AG04449 (cell line): Measurements from ENCODE around the gene KCNMA1.
A peak's percentile ranks its signal among the peaks of the same experiment; 100 is the strongest.

Source experiments
- CTCF ChIA-PET: fragments of 350-600 bp; formaldehyde crosslinking; extraction: SDS; loops from one replicate; lab custom pipeline; 2021; ENCODE audit warnings: antibody characterized with exemption; lab: Yijun Ruan, JAX
- POLR2A ChIA-PET: fragments of 400-600, 350-600 bp; formaldehyde crosslinking; extraction: SDS; loops from one replicate; lab custom pipeline; 2020; ENCODE audit warnings: antibody characterized with exemption, inconsistent platforms; lab: Yijun Ruan, JAX
- DNase-seq: peaks from one replicate; pipeline ENCODE4 v3.0.0-alpha.2; 2010; ENCODE audit warnings: low read depth, low spot score
- H3K4me3 ChIP-seq: 2 replicates; pipeline ENCODE4 v1.5.1; 2011; ENCODE audit warnings: low read depth, mild to moderate bottlenecking, control low read depth, low read length
- CTCF ChIP-seq: IDR thresholded peaks from one replicate; pipeline ENCODE4 v1.5.1; 2011; ENCODE audit warnings: mild to moderate bottlenecking, moderate library complexity, low read length, control low read depth, inconsistent platforms; ENCODE audit not compliant: insufficient read depth; ENCODE audit errors: missing control alignments

KCNMA1 gene

GRCh38 chr10:77230194-77230593 lies 407.4 kb downstream of the KCNMA1 start:
- DNase-seq, result peak; percentile 36
- no peak for TF ChIP-seq CTCF
- POLR2A ChIA-PET, result interaction anchor here (1.0 kb wide), 1 partner anchor 22 kb away, joined by 3 read pairs; no protein-coding TSS in a partner anchor
- CTCF ChIA-PET, result interaction anchor here (0.9 to 1.8 kb wide), 6 partner anchors 11 to 64 kb away, joined by 3 to 10 read pairs (median 4); no protein-coding TSS in a partner anchor
- H3K4me3 ChIP-seq, result no peak overlapping the region

GRCh38 chr10:77229704-77230103 lies 407.9 kb downstream of the KCNMA1 start:
- no peak overlapping the region for H3K4me3 ChIP-seq
- ChIA-PET POLR2A (no interaction called here), CTCF (interaction anchor here (0.6 to 0.9 kb wide), 3 partner anchors 9 to 55 kb away, joined by 3 read pairs; no protein-coding TSS in a partner anchor)
- DNase-seq, result no peak
- no peak for TF ChIP-seq CTCF

- no peak for TF ChIP-seq CTCF
- no peak for DNase-seq
- CTCF ChIA-PET, result no interaction called here
- no peak overlapping the region for H3K4me3 ChIP-seq
- POLR2A ChIA-PET, result no interaction called here
Observed at GRCh38 chr10:77228559-77228958, 409.0 kb downstream of the KCNMA1 start.

- no peak for DNase-seq
- H3K4me3 ChIP-seq, result no peak overlapping the region
- ChIA-PET CTCF (interaction anchor here (0.8 to 1.4 kb wide), 4 partner anchors 12 to 417 kb away, joined by 3 to 5 read pairs (median 4); no protein-coding TSS in a partner anchor), POLR2A (no interaction called here)
- TF ChIP-seq CTCF, result no peak
Observed at GRCh38 chr10:77226853-77227565, 410.6 kb downstream of the KCNMA1 start.

GRCh38 chr10:77226452-77226851 lies 411.2 kb downstream of the KCNMA1 start:
- no peak overlapping the region for H3K4me3 ChIP-seq
- TF ChIP-seq CTCF, result no peak
- POLR2A ChIA-PET, result no interaction called here
- DNase-seq, result no peak
- CTCF ChIA-PET, result interaction anchor here (0.8 to 1.4 kb wide), 2 partner anchors 52 to 418 kb away, joined by 3 to 5 read pairs; no protein-coding TSS in a partner anchor

- CTCF ChIA-PET, result no interaction called here
- no peak overlapping the region for H3K4me3 ChIP-seq
- no peak for TF ChIP-seq CTCF
- POLR2A ChIA-PET, result no interaction called here
- DNase-seq, result no peak
Observed at GRCh38 chr10:77226020-77226419, 411.6 kb downstream of the KCNMA1 start.
